Measurements from ENCODE around the gene SENP1. TPM values are rescaled to one million over a fixed set of nuclear protein-coding genes. Genes with fewer than 3 reads are reported as not detected.

The SENP1 gene
- total RNA-seq, 2 donors from 2014 or later, result 11.4 to 15.8 TPM

GRCh38 chr12:48024735-48025134 is 81.1 kb downstream of the SENP1 start:
- no peaks in the 10 kb centered on the region for H3K4me1 ChIP-seq
- TF ChIP-seq POLR2A (IDR thresholded peaks at IDR 0.05), result no peak
- TF ChIP-seq CTCF (IDR thresholded peaks at IDR 0.05), result no peak
- H3K9me3 ChIP-seq, result no peaks in the 10 kb centered on the region
- no peaks in the 10 kb centered on the region for H3K36me3 ChIP-seq (replicated peaks in 1 of 2; ENCODE audit: insufficient read depth in 1 of 2, low read depth in 2 of 2)
- intact Hi-C loops (cut with DNase I), result no loop called here
- H3K27me3 ChIP-seq, result no peaks in the 10 kb centered on the region
- WGBS, 2 donors, result 71 to 73% methylated on average over 9 of the region's 9 CpGs
- H3K4me3 ChIP-seq, result no peak overlapping the region
- no peak overlapping the region for H3K27ac ChIP-seq
- no peak for ATAC-seq
- DNase-seq, result no peak

DNA sequence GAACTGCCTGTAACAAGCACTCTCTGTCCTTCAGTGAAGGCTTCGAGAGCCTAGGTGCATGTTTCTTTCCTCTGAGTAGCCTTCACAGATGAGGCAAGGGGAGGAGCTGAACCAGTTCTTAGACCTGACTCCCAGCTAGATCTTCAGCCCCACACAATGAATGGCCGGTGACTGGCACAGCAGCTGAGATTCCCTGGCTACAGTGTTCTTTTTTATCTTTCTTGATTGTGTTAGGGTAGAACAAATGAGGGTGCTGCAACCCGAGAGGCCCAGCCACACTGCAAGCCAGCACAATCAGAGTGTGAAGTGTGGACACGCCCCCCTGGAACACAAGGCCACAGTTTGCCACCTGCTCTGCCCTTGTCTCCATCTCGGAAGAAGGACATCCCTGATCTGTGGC is 82.5 kb downstream of the SENP1 start:
- DNase-seq (peak in 1 of 4 donors; percentile 24), ATAC-seq (no peak)
- Histone ChIP-seq H3K27me3 (no peaks in the 10 kb centered on the region), H3K36me3 (replicated peaks in 1 of 2; ENCODE audit: insufficient read depth in 1 of 2, low read depth in 2 of 2) (no peaks in the 10 kb centered on the region), H3K4me3 (no peak overlapping the region), H3K4me1 (no peaks in the 10 kb centered on the region), H3K27ac (no peak overlapping the region), H3K9me3 (no peaks in the 10 kb centered on the region)
- intact Hi-C loops (cut with DNase I), result no loop called here
- TF ChIP-seq POLR2A (IDR thresholded peaks at IDR 0.05) (no peak), CTCF (IDR thresholded peaks at IDR 0.05) (no peak)
- 20 to 28% methylated on average over 5 of the region's 5 CpGs for WGBS, 2 donors

DNA sequence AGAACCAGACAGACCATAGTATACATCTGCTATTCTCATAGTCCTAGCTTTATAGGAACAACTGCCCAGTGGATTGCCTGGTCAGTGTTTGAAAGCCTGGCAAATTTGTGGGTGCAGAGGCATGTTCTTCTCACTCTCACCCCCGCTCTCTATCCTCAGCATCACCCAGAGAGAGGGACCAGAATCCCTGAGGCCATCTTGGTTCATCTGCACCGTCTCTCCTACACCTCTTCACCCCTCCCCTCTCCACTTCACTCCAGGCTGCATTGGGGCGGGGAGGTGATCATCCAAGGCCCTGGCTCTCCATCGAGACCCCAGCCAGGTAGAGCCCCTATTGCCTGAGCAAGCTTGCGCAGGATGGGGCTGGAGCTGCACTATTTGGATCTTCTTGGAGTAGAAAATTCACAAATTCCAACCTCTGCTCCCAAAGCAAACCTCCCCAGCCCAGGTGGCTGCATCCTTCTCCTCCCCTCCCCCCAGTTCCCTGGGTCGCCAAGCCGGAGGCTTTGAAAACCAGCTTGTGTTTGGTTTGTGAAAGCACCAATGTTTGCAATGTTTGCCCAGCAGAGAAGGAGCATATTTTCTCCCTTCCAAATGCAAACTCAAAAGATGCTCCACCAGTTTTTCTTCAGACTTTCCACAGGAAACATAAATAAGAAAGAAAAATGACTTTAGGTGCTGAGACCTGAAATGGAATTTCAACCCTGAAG is 83.0 kb downstream of the SENP1 start:
- Histone ChIP-seq H3K4me1 (no peaks in the 10 kb centered on the region), H3K27me3 (no peaks in the 10 kb centered on the region), H3K36me3 (replicated peaks in 1 of 2; ENCODE audit: insufficient read depth in 1 of 2, low read depth in 2 of 2) (no peaks in the 10 kb centered on the region), H3K9me3 (no peaks in the 10 kb centered on the region), H3K4me3 (no peak overlapping the region), H3K27ac (no peak overlapping the region)
- WGBS, 2 donors, result 53 to 63% methylated on average over 7 of the region's 7 CpGs
- no peak for ATAC-seq
- no peak for DNase-seq
- intact Hi-C loops (cut with DNase I), result no loop called here
- TF ChIP-seq CTCF (IDR thresholded peaks at IDR 0.05) (no peak), POLR2A (IDR thresholded peaks at IDR 0.05) (no peak)

DNA sequence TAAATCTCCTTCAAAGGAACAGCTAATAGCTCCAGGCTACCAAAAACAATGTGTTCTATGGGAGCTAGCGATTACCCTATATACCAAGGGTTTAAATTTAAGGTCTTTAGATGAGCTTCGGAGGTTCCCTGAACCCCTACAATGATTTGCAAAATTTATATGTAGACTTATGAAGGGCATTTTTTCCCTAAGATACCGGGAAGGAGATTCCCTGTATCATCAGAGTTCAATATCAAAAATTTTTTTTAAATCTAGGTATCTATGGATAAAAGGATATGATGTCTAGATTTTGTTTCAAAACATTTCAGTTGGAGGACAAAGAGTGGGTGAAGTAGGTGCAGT is 83.7 kb downstream of the SENP1 start:
- Histone ChIP-seq H3K27me3 (no peaks in the 10 kb centered on the region), H3K4me3 (no peak overlapping the region), H3K4me1 (no peaks in the 10 kb centered on the region), H3K27ac (no peak overlapping the region), H3K36me3 (replicated peaks in 1 of 2; ENCODE audit: insufficient read depth in 1 of 2, low read depth in 2 of 2) (no peaks in the 10 kb centered on the region), H3K9me3 (no peaks in the 10 kb centered on the region)
- TF ChIP-seq POLR2A (IDR thresholded peaks at IDR 0.05) (no peak), CTCF (IDR thresholded peaks at IDR 0.05) (no peak)
- WGBS, 2 donors, result 61 to 73% methylated on average over 3 of the region's 3 CpGs
- intact Hi-C loops (cut with DNase I), result no loop called here
- DNase-seq (no peak), ATAC-seq (no peak)

- ATAC-seq (no peak), DNase-seq (no peak)
- intact Hi-C loops (cut with DNase I), result no loop called here
These were observed 84.2 kb downstream of the SENP1 start for GRCh38 chr12:48021485-48022179.

More at GRCh38 chr12:48021485-48022179, 84.2 kb downstream of the SENP1 start:
- no peaks in the 10 kb centered on the region for H3K9me3 ChIP-seq
- no peak overlapping the region for H3K27ac ChIP-seq
- TF ChIP-seq POLR2A (IDR thresholded peaks at IDR 0.05), result no peak
- no peak for TF ChIP-seq CTCF (IDR thresholded peaks at IDR 0.05)
- WGBS, 2 donors, result 23 to 25% methylated on average over 5 of the region's 5 CpGs
- no peaks in the 10 kb centered on the region for H3K27me3 ChIP-seq
- H3K4me3 ChIP-seq, result no peak overlapping the region
- H3K4me1 ChIP-seq, result no peaks in the 10 kb centered on the region
- no peaks in the 10 kb centered on the region for H3K36me3 ChIP-seq (replicated peaks in 1 of 2; ENCODE audit: insufficient read depth in 1 of 2, low read depth in 2 of 2)
